ENCODE results near the gene PYDC2.

Gene PYDC2

GRCh38 chr3:191424881-191425280, 36.1 kb upstream of the PYDC2 start:
- DNase-seq (ENCODE audit: low read depth in 1 of 2, low spot score in 1 of 2), result no peak

GRCh38 chr3:191425322-191425734, 35.6 kb upstream of the PYDC2 start:
- no peak overlapping the region for H3K27ac ChIP-seq (replicated peaks)
- no peaks in the 10 kb centered on the region for H3K27me3 ChIP-seq (ENCODE audit: insufficient read depth, poor library complexity, severe bottlenecking)
- no peak for DNase-seq (ENCODE audit: low read depth in 1 of 2, low spot score in 1 of 2)
- no peak for TF ChIP-seq POLR2AphosphoS5 (IDR thresholded peaks at IDR 0.05; ENCODE audit: low read depth)
- no peak for TF ChIP-seq SPI1 (IDR thresholded peaks at IDR 0.05; ENCODE audit: borderline replicate concordance, low read depth)
- no peak for TF ChIP-seq GABPA (IDR thresholded peaks at IDR 0.05; ENCODE audit: low read depth)
- no peak for TF ChIP-seq REST (IDR thresholded peaks at IDR 0.05; ENCODE audit: insufficient replicate concordance, low read depth)
- TF ChIP-seq CTCF (IDR thresholded peaks at IDR 0.05; ENCODE audit: insufficient read depth, low read length), result no peak
- H3K4me3 ChIP-seq (replicated peaks; ENCODE audit: insufficient read depth, low read length), result no peak overlapping the region

More at GRCh38 chr3:191424881-191425280, 36.1 kb upstream of the PYDC2 start:
- no peak for TF ChIP-seq SPI1 (IDR thresholded peaks at IDR 0.05; ENCODE audit: borderline replicate concordance, low read depth)
- no peak for TF ChIP-seq GABPA (IDR thresholded peaks at IDR 0.05; ENCODE audit: low read depth)
- H3K27me3 ChIP-seq (ENCODE audit: insufficient read depth, poor library complexity, severe bottlenecking), result no peaks in the 10 kb centered on the region
- no peak overlapping the region for H3K27ac ChIP-seq (replicated peaks)
- H3K4me3 ChIP-seq (replicated peaks; ENCODE audit: insufficient read depth, low read length), result no peak overlapping the region

- no peak overlapping the region for H3K27ac ChIP-seq (replicated peaks)
- no peaks in the 10 kb centered on the region for H3K27me3 ChIP-seq (ENCODE audit: insufficient read depth, poor library complexity, severe bottlenecking)
- no peak overlapping the region for H3K4me3 ChIP-seq (replicated peaks; ENCODE audit: insufficient read depth, low read length)
- DNase-seq (ENCODE audit: low read depth in 1 of 2, low spot score in 1 of 2), result no peak
- TF ChIP-seq CTCF (IDR thresholded peaks at IDR 0.05; ENCODE audit: insufficient read depth, low read length) (no peak), POLR2AphosphoS5 (IDR thresholded peaks at IDR 0.05; ENCODE audit: low read depth) (no peak), SPI1 (IDR thresholded peaks at IDR 0.05; ENCODE audit: borderline replicate concordance, low read depth) (no peak), GABPA (IDR thresholded peaks at IDR 0.05; ENCODE audit: low read depth) (no peak)
Measured at GRCh38 chr3:191426311-191426710, 34.7 kb upstream of the PYDC2 start.

GRCh38 chr3:191428177-191428576, 32.8 kb upstream of the PYDC2 start:
- Histone ChIP-seq H3K27ac (replicated peaks) (no peak overlapping the region), H3K4me3 (replicated peaks; ENCODE audit: insufficient read depth, low read length) (no peak overlapping the region), H3K27me3 (ENCODE audit: insufficient read depth, poor library complexity, severe bottlenecking) (no peaks in the 10 kb centered on the region)
- no peak for DNase-seq (ENCODE audit: low read depth in 1 of 2, low spot score in 1 of 2)
- TF ChIP-seq POLR2AphosphoS5 (IDR thresholded peaks at IDR 0.05; ENCODE audit: low read depth) (no peak), CTCF (IDR thresholded peaks at IDR 0.05; ENCODE audit: insufficient read depth, low read length) (no peak), GABPA (IDR thresholded peaks at IDR 0.05; ENCODE audit: low read depth) (no peak), SPI1 (IDR thresholded peaks at IDR 0.05; ENCODE audit: borderline replicate concordance, low read depth) (no peak), REST (IDR thresholded peaks at IDR 0.05; ENCODE audit: insufficient replicate concordance, low read depth) (no peak)

All from HL-60 (cell line).